HCT116 (cell line): ENCODE data around the gene ABLIM1. TPM values are rescaled to one million over a fixed set of nuclear protein-coding genes. Genes with fewer than 3 reads are reported as not detected.

ENCODE experiments used
- ATAC-seq: fragments of 200-7000 bp; cut with Tn5 transposase; 2 replicates; pipeline ENCODE4 v1.9.1; 2020; ENCODE audit warnings: mild to moderate bottlenecking, moderate library complexity
- BruUV-seq: library from RNA; stranded (reverse); fragments of 400-500 nt; replicated peaks from 2 replicates; lab custom pipeline; 2021; lab: Mats Ljungman, UMichigan
- CTCF ChIA-PET: fragments of 300-600 bp; sonication (Branson Sonifier 250); formaldehyde crosslinking; loops from one replicate; lab custom pipeline; 2021; ENCODE audit warnings: antibody characterized with exemption; lab: Charles Lee
- POLR2A ChIA-PET: fragments of 300-600, 350-600 bp; sonication (Branson Sonifier 250); formaldehyde crosslinking; loops from one replicate; lab custom pipeline; 2021; ENCODE audit warnings: antibody characterized with exemption; lab: Charles Lee
- RAD21 ChIA-PET, 2 experiments: fragments of 300-600 bp; sonication (Branson Sonifier 250); formaldehyde crosslinking; loops; one replicate each; lab custom pipeline; 2023; ENCODE audit warnings: low total read pairs in 2 of 2; ENCODE audit not compliant: uncharacterized antibody in 2 of 2, unreplicated experiment in 2 of 2, low non-redundant PET in 1 of 2; lab: Charles Lee
- DNase-seq: peaks from one replicate; pipeline ENCODE4 v3.0.0-alpha.2; 2010; ENCODE audit warnings: low read depth, low spot score
- H2AFZ ChIP-seq: fragments of 200-600 bp; shearing (Covaris generic), sonication (generic); 2 replicates; pipeline ENCODE4 v1.6.1; 2017; ENCODE audit warnings: low read depth, mixed run types, mixed read lengths, antibody characterized with exemption, low read length; ENCODE audit not compliant: poor library complexity, severe bottlenecking
- H3K27ac ChIP-seq: 2 replicates; pipeline ENCODE4 v1.5.1; 2012; ENCODE audit warnings: low read depth, low read length
- H3K27me3 ChIP-seq: fragments of 200-600 bp; sonication (generic); 2 replicates; pipeline ENCODE4 v1.6.1; 2016; ENCODE audit warnings: mixed run types, low read length, mixed read lengths; ENCODE audit not compliant: insufficient read depth
- H3K36me3 ChIP-seq, 2 experiments: fragments of 200-500 bp in 1 of 2; fragments of 200-600 bp in 1 of 2; sonication (Bioruptor generic) in 1 of 2; sonication (generic) in 1 of 2; 2 replicates each; pipeline versions ENCODE4 v1.5.1 to v1.6.1; 2014 to 2016; ENCODE audit warnings: low read length in 2 of 2, inconsistent platforms in 1 of 2, mixed read lengths in 1 of 2, mixed run types in 1 of 2; ENCODE audit not compliant: insufficient read depth in 2 of 2, control insufficient read depth in 1 of 2
- H3K4me1 ChIP-seq, 2 experiments: fragments of 200-600 bp in 1 of 2; sonication (generic) in 1 of 2; 2 replicates each; pipeline versions ENCODE4 v1.5.1 to v1.6.1; 2012 to 2017; ENCODE audit warnings: low read length in 2 of 2, inconsistent platforms in 1 of 2, mild to moderate bottlenecking in 1 of 2, mixed read lengths in 1 of 2, mixed run types in 1 of 2, moderate library complexity in 1 of 2; ENCODE audit not compliant: insufficient read depth in 2 of 2, control insufficient read depth in 1 of 2
- H3K4me2 ChIP-seq: fragments of 200-600 bp; sonication (generic); 2 replicates; pipeline ENCODE4 v1.6.1; 2017; ENCODE audit warnings: mixed run types, low read length, mixed read lengths
- H3K4me3 ChIP-seq, 2 experiments: fragments of 200-600 bp in 1 of 2; sonication (generic) in 1 of 2; replicated peaks in 1 of 2; 2 replicates each; pipeline ENCODE4 v1.5.1; 2011 to 2016; ENCODE audit warnings: low read length in 2 of 2, control low read depth in 1 of 2, low read depth in 1 of 2, mild to moderate bottlenecking in 1 of 2, mixed read lengths in 1 of 2, mixed run types in 1 of 2
- H3K79me2 ChIP-seq: fragments of 200-600 bp; sonication (generic); 2 replicates; pipeline ENCODE4 v1.6.1; 2017; ENCODE audit warnings: mild to moderate bottlenecking, mixed run types, low read length, moderate library complexity, mixed read lengths; ENCODE audit not compliant: insufficient read depth
- H3K9ac ChIP-seq: fragments of 200-600 bp; sonication (generic); 2 replicates; pipeline ENCODE4 v1.6.1; 2016; ENCODE audit warnings: low read length, mixed read lengths
- H3K9me2 ChIP-seq: fragments of 200-600 bp; sonication (generic), shearing (Covaris generic); 2 replicates; pipeline ENCODE4 v1.6.1; 2017; ENCODE audit warnings: mixed run types, mild to moderate bottlenecking, moderate library complexity; ENCODE audit not compliant: insufficient read depth
- H3K9me3 ChIP-seq, 2 experiments: fragments of 200-500 bp in 1 of 2; fragments of 200-600 bp in 1 of 2; sonication (Bioruptor generic) in 1 of 2; sonication (generic) in 1 of 2; 2 replicates each; pipeline ENCODE4 v1.6.1; 2014 to 2017; ENCODE audit warnings: low read length in 2 of 2, mixed read lengths in 2 of 2, inconsistent platforms in 1 of 2, low read depth in 1 of 2, mild to moderate bottlenecking in 1 of 2, mixed run types in 1 of 2, moderate library complexity in 1 of 2; ENCODE audit not compliant: control insufficient read depth in 1 of 2, insufficient read depth in 1 of 2
- H4K20me1 ChIP-seq: fragments of 200-600 bp; sonication (generic), shearing (Covaris generic); 2 replicates; pipeline ENCODE4 v1.6.1; 2017; ENCODE audit warnings: mixed run types, mild to moderate bottlenecking, moderate library complexity; ENCODE audit not compliant: insufficient read depth
- CBX3 ChIP-seq: IDR thresholded peaks from 2 replicates; pipeline ENCODE4 v1.6.1; 2012; ENCODE audit warnings: low read depth
- CEBPB ChIP-seq: IDR thresholded peaks from 2 replicates; pipeline ENCODE4 v1.6.1; 2012; ENCODE audit warnings: low read depth
- EGR1 ChIP-seq: IDR thresholded peaks from 2 replicates; pipeline ENCODE4 v1.6.1; 2012; ENCODE audit warnings: low read depth
- EZH2phosphoT487 ChIP-seq: fragments of 200-600 bp; IDR thresholded peaks from 2 replicates; pipeline ENCODE4 v1.6.1; 2018; ENCODE audit warnings: antibody characterized with exemption, borderline replicate concordance
- FOSL1 ChIP-seq: IDR thresholded peaks from 2 replicates; pipeline ENCODE4 v1.6.1; 2012; ENCODE audit warnings: low read depth
- JUND ChIP-seq: IDR thresholded peaks from 2 replicates; pipeline ENCODE4 v1.6.1; 2012
- POLR2AphosphoS5 ChIP-seq: IDR thresholded peaks from 2 replicates; pipeline ENCODE4 v1.6.1; 2011; ENCODE audit warnings: mild to moderate bottlenecking, low read depth, low read length, moderate library complexity
- SIN3A ChIP-seq: IDR thresholded peaks from 2 replicates; pipeline ENCODE4 v1.6.1; 2012; ENCODE audit warnings: low read depth
- TCF7L2 ChIP-seq: IDR thresholded peaks from 2 replicates; pipeline ENCODE4 v1.7.0; 2011; ENCODE audit warnings: borderline replicate concordance, inconsistent platforms; ENCODE audit not compliant: insufficient read depth, insufficient read length; ENCODE audit errors: extremely low read depth
- ZFX ChIP-seq: fragments of 450-650 bp; IDR thresholded peaks from 2 replicates; pipeline ENCODE4 v1.6.1; 2017
- ZNF274 ChIP-seq: fragments of 200-500 bp; sonication (Bioruptor generic); IDR thresholded peaks from 2 replicates; pipeline ENCODE4 v1.6.1; 2014; ENCODE audit warnings: mild to moderate bottlenecking, low read depth, low read length, inconsistent platforms
- intact Hi-C: fragments of 100-400 bp; cut with micrococcal nuclease; formaldehyde crosslinking; loops from 2 replicates; pipeline ENCODE4 v1.10.0; 2022
- total RNA-seq: library from RNA; stranded (reverse); gene quantifications from one replicate; pipeline ENCODE4 v1.2.1, GENCODE V29; 2021; ENCODE audit not compliant: unreplicated experiment
- TF ChIP-seq, protein P1 (sequence below), 3 experiments: fragments of 200-600 bp in 1 of 3; sonication (generic) in 1 of 3; IDR thresholded peaks in 2 of 3; conservative IDR thresholded peaks in 1 of 3; 2 replicates each; pipeline ENCODE4 v1.5.1; 2012 to 2017; ENCODE audit warnings: low read depth in 2 of 3, low read length in 2 of 3, antibody characterized with exemption in 1 of 3, borderline replicate concordance in 1 of 3, control low read depth in 1 of 3, mild to moderate bottlenecking in 1 of 3, mixed read lengths in 1 of 3, mixed run types in 1 of 3, moderate library complexity in 1 of 3; ENCODE audit not compliant: insufficient read depth in 1 of 3
- TF ChIP-seq, protein P2 (sequence below): IDR thresholded peaks from 2 replicates; pipeline ENCODE4 v1.6.1; 2012
- TF ChIP-seq, protein P3 (sequence below): IDR thresholded peaks from 2 replicates; pipeline ENCODE4 v1.6.1; 2011; ENCODE audit warnings: mild to moderate bottlenecking, low read length, moderate library complexity; ENCODE audit not compliant: insufficient replicate concordance; ENCODE audit errors: extremely low read depth
- TF ChIP-seq, protein P4 (sequence below): IDR thresholded peaks from 2 replicates; pipeline ENCODE4 v1.6.1; 2012

ABLIM1 gene
- total RNA-seq, 1 experiment from 2014 or later: 96.2 TPM

DNA sequence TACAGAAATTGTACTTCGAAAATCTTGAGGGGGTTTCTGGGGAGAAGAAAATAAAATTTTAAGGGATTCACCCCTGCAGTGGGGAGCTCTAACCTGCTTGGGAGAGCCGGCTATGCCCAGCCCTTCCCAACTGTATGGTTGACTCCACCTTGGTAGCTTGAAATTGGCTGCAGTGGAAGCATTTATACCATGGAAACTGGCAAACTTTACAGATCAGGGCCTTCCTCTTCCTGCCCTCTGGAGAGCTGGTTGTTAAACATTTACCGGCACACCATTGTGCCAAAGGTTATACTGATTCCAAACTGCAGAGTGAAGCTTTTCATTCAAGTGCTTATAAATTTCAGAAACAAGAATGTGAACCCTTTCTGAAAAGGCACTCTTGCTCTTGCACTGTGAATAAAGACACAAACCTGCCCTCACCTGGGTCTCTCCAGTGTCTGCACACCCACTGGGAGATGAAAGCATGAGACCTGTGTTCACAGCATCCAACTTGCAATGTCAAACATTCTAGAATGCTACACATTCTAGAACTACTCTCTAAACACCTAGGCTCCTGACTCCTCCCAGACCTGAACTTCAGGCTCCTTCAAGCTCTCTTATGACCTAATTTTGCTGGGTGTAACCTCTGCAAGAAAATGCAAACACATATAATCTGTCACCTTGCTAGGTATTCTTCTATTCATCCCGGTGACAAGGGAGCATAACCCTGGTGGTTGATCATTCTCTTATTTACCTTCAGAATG is 44.7 kb downstream of the ABLIM1 start (continued):
- TF ChIP-seq, protein P1, sequence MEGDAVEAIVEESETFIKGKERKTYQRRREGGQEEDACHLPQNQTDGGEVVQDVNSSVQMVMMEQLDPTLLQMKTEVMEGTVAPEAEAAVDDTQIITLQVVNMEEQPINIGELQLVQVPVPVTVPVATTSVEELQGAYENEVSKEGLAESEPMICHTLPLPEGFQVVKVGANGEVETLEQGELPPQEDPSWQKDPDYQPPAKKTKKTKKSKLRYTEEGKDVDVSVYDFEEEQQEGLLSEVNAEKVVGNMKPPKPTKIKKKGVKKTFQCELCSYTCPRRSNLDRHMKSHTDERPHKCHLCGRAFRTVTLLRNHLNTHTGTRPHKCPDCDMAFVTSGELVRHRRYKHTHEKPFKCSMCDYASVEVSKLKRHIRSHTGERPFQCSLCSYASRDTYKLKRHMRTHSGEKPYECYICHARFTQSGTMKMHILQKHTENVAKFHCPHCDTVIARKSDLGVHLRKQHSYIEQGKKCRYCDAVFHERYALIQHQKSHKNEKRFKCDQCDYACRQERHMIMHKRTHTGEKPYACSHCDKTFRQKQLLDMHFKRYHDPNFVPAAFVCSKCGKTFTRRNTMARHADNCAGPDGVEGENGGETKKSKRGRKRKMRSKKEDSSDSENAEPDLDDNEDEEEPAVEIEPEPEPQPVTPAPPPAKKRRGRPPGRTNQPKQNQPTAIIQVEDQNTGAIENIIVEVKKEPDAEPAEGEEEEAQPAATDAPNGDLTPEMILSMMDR (IDR thresholded peaks at IDR 0.05 in 2 of 3, conservative IDR thresholded peaks at IDR 0.05 in 1 of 3; ENCODE audit: borderline replicate concordance in 1 of 3, insufficient read depth in 1 of 3, low read depth in 2 of 3, low read length in 2 of 3): no peak
- TF ChIP-seq, protein P2, sequence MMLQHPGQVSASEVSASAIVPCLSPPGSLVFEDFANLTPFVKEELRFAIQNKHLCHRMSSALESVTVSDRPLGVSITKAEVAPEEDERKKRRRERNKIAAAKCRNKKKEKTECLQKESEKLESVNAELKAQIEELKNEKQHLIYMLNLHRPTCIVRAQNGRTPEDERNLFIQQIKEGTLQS: no peak
- TF ChIP-seq SIN3A (no peak), POLR2AphosphoS5 (no peak), EZH2phosphoT487 (no peak), EGR1 (no peak), CEBPB (no peak), ZNF274 (no peak)

DNA sequence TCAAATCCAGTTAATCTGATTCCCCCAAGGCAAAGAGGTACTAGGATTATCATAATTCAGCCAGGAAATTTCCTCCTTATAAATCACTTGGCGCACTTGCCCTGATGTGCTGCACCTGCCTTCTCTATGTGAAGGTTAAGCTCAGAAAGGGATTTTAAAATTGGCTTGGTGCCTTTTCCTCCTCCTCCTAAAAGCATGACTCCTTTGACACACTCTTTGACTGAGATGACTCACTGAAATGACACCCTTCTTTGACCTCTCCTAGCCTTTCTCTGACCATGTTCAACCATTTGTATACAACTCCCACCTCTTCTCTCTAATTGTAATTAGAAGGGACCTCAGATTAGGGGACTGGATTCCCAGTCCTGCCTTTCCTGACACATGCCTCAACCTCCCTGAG is 46.5 kb downstream of the ABLIM1 start:
- DNase-seq: no peak
- no peaks in the 10 kb centered on the region for H3K9me2 ChIP-seq
- intact Hi-C loops: no loop called here
- H3K27me3 ChIP-seq: no peaks in the 10 kb centered on the region
- peak overlapping the region; percentile 13; the same call in 1 of the 2 replicates for H3K4me2 ChIP-seq
- no peak overlapping the region for H2AFZ ChIP-seq
- no peaks in the 10 kb centered on the region for H3K9me3 ChIP-seq
- H3K4me3 ChIP-seq: no peak overlapping the region
- H3K36me3 ChIP-seq: no peaks in the 10 kb centered on the region
- H3K4me1 ChIP-seq: peaks cover 11 to 12% of the 10 kb centered on the region in 2 experiments; a peak in 3 of 4 replicates
- TF ChIP-seq, protein P3, sequence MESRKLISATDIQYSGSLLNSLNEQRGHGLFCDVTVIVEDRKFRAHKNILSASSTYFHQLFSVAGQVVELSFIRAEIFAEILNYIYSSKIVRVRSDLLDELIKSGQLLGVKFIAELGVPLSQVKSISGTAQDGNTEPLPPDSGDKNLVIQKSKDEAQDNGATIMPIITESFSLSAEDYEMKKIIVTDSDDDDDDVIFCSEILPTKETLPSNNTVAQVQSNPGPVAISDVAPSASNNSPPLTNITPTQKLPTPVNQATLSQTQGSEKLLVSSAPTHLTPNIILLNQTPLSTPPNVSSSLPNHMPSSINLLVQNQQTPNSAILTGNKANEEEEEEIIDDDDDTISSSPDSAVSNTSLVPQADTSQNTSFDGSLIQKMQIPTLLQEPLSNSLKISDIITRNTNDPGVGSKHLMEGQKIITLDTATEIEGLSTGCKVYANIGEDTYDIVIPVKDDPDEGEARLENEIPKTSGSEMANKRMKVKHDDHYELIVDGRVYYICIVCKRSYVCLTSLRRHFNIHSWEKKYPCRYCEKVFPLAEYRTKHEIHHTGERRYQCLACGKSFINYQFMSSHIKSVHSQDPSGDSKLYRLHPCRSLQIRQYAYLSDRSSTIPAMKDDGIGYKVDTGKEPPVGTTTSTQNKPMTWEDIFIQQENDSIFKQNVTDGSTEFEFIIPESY: no peak
- no peak for TF ChIP-seq POLR2AphosphoS5
- TF ChIP-seq CBX3: no peak
- no peak for TF ChIP-seq TCF7L2
- peak; percentile 28; the same call in 1 of the 2 replicates for TF ChIP-seq JUND
- TF ChIP-seq, protein P1 (IDR thresholded peaks at IDR 0.05 in 2 of 3, conservative IDR thresholded peaks at IDR 0.05 in 1 of 3; ENCODE audit: borderline replicate concordance in 1 of 3, insufficient read depth in 1 of 3, low read depth in 2 of 3, low read length in 2 of 3): no peak
- TF ChIP-seq ZFX: no peak
- TF ChIP-seq FOSL1: peak; percentile 60; the same call in 1 of the 2 replicates
- TF ChIP-seq EZH2phosphoT487: no peak
- TF ChIP-seq, protein P4, sequence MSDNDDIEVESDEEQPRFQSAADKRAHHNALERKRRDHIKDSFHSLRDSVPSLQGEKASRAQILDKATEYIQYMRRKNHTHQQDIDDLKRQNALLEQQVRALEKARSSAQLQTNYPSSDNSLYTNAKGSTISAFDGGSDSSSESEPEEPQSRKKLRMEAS: no peak
- ATAC-seq: peak; percentile 58; the same call in 1 of the 2 replicates
- no peaks in the 10 kb centered on the region for H3K79me2 ChIP-seq
- no peaks in the 10 kb centered on the region for H4K20me1 ChIP-seq
- ChIA-PET POLR2A (no interaction called here), RAD21 (no interaction called here), CTCF (no interaction called here)
- BruUV-seq: no TSS peak
- no peak overlapping the region for H3K27ac ChIP-seq
- H3K9ac ChIP-seq: no peak overlapping the region
